ENCODE data around the gene SLC25A6. TPM values are rescaled to one million over a fixed set of nuclear protein-coding genes. Genes with fewer than 3 reads are reported as not detected.
"Not testable (repeated sequence)": the region's sequence is repeated elsewhere in the genome, so short reads cannot be mapped to it uniquely, and the experiment has no call there.

The SLC25A6 gene
- total RNA-seq, 1 donor = 699 TPM

DNA sequence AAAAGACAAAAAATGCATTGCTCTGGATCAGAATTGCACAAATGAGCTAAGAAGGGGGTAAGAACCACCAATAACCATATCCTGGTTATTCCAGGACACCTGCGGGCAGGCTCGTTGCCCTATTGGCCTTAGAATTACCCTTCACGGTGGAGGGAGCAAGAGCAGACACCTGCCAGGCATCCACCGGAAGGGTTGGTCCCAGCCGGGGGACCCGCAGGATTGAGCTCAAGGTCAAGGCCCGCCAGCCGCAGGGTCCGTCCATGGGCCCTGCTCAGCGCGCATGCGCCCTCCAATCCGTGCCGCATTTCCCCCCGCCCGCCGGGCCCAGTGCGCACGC lies 575 bp downstream of the SLC25A6 start:
- peak in 1 of 3 donors; percentile 88 for DNase-seq (ENCODE audit: low read depth in 2 of 3, low spot score in 2 of 3)

DNA sequence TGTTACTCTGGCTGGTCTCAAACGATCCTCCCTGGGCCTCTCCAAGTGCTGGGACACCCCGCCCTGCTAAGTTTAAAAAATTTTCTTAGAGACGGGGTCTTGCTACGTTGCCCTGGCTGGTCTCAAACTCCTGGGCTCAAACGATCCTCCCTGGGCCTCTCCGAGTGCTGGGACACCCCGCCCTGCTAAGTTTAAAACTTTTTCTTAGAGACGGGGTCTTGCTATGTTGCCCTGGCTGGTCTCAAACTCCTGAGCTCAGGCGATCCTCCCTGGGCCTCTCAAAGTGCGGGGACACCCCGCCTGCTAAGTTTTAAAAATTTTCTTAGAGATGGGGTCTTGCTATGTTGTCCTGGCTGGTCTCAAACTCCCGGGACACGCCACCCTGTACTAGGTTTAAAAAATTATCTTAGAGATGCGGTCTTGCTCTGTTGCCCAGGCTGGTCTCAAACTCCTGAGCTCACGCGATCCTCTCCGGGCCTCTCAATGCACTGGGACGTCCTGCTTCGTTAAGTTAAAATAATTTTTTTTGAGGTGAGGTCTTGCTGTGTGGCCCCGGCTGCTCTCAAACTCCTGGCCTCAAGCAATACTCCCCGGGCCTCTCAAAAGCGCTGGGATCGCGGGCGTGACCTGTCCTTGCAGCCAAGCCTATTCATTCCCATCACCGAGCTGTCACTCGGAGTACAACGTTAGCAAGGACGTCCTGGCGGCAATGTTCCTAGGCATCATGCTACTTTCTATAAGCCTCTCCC lies 1.1 kb downstream of the SLC25A6 start:
- DNase-seq (ENCODE audit: low read depth in 2 of 3, low spot score in 2 of 3) = no peak

DNA sequence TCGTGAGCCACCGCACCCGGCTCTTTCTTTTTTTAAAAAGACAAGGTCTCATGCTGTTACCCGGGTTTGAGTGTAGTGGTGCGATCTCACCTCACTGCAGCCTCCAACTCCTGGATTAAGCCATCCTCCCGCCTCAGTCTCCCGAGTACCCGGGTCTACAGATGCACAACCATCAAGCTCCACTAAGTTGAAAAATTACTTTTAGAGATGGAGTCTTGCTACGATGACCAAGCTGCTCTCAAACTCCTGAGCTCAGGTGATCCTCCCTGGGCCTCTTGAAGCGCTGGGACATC lies 2.0 kb downstream of the SLC25A6 start:
- no peak for DNase-seq (ENCODE audit: low read depth in 2 of 3, low spot score in 2 of 3)

DNA sequence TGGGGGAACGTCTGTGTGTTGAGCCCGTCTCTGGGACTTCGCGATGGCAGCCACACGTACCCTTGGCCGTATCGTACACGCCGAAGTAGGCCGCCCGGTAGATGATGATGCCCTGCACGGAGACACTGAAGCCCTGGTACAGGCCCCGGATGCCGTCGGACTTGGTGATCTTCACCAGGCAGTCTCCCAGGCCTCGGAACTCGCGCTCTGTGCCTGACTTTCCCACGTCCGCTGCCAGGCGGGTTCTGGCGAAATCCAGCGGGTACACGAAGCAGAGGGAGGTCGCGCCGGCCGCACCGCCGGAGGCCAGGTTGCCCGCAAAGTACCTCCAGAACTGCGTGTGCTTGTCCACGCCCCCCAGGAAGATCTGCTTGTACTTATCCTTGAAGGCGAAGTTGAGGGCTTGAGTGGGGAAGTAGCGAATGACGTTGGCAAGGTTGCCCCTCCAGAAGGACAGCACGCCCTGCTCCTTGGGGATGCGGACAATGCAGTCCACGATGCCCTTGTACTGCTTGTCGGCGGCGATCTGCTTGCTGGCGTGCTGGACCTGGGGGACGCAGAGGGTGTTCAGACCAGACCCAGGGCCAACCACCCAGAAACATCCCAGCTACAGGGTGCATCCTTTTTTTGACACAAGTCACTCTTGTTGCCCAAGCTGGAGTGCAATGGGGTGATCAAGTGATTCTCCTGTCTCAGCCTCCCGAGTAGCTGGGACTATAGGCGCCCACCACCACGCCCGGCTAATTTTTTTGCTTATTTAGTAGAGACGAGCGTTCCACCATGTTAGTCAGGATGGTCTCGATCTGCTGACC lies 2.5 kb downstream of the SLC25A6 start:
- no peak for DNase-seq (ENCODE audit: low read depth in 2 of 3, low spot score in 2 of 3)

DNA sequence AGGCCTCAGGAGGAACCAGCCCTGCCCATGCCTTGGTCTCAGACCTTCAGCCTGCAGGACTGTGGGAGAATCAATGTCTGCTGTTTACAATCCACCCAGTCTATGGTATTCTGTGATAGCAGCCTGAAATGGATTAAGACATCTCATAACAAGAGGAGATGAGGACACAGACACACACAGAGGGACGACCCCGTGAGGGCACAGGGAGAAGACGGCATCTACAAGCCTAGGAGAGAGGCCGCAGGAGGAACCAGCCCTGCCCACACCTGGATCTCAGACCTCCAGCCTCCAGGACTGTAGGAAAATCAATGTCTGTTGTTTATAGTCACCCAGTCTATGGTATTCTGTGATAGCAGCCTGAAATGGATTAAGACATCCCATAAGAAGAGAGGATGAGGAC lies 3.3 kb downstream of the SLC25A6 start:
- no peak for DNase-seq (ENCODE audit: low read depth in 2 of 3, low spot score in 2 of 3)

DNA sequence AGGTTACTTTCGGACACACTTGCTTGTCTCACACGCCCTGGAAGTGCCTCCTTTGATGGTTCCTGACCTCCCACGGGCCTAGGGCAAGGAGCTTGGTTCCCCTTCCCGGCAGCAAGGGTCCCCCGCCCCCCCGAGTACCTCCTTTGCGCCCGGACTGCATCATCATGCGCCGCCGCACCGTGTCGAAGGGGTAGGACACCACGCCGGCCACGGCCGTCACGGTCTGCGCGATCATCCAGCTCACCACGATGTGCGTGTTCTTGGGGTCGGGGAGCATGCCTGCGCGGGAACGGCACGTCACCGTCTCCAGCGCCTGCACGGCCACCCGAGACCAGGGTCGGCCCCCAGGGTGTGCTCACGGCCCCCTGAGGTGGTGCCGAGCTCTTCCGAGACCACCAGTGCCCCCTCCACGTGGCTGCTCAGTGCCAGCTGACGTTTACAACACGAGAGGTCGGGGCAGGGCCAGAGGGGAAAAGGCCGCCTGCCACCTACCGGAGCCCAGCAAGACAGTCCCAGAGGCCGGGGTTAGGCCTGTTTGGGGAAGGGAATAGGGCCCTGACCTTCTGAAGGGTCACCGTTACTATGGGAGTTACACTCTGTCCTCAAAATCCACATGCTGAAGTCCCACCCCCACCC lies 4.7 kb downstream of the SLC25A6 start:
- no peak for DNase-seq (ENCODE audit: low read depth in 2 of 3, low spot score in 2 of 3)

DNA sequence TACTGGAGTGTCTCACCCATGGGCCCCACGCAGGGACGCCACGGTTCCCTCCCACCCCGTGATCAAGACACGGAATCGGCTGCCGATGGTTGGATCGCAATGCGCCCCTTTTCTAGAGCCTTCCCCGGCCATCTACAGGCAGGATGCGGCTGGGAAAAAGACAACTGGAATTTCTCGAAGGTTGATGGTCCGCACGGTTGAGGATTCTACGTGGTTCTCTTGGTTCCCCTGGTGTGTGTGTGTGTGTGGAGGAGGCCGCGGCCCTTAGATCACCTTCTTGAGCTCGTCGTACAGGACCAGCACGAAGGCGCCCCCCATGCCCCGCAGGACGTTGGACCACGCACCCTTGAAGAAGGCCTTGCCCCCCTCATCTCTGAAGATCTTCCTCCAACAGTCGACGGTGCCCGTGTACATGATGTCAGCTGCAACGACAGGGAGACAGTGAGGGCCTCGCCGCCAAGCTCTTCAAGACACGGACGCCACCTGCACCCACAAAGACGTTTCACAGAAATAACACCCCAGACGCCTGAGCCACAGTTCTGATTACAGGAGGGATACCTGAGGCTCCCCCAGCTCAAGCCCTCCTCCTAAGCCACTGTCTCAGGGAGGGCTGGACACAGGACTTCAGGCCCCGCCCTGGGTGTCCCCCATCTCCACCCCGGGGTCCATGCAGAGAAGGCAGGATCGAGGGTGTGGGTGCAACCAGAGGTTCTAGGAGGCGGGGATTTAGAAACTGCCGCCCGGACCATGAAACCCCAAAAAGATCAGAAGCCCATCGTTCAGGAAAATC lies 5.4 kb downstream of the SLC25A6 start:
- no peak for DNase-seq (ENCODE audit: low read depth in 2 of 3, low spot score in 2 of 3)

DNA sequence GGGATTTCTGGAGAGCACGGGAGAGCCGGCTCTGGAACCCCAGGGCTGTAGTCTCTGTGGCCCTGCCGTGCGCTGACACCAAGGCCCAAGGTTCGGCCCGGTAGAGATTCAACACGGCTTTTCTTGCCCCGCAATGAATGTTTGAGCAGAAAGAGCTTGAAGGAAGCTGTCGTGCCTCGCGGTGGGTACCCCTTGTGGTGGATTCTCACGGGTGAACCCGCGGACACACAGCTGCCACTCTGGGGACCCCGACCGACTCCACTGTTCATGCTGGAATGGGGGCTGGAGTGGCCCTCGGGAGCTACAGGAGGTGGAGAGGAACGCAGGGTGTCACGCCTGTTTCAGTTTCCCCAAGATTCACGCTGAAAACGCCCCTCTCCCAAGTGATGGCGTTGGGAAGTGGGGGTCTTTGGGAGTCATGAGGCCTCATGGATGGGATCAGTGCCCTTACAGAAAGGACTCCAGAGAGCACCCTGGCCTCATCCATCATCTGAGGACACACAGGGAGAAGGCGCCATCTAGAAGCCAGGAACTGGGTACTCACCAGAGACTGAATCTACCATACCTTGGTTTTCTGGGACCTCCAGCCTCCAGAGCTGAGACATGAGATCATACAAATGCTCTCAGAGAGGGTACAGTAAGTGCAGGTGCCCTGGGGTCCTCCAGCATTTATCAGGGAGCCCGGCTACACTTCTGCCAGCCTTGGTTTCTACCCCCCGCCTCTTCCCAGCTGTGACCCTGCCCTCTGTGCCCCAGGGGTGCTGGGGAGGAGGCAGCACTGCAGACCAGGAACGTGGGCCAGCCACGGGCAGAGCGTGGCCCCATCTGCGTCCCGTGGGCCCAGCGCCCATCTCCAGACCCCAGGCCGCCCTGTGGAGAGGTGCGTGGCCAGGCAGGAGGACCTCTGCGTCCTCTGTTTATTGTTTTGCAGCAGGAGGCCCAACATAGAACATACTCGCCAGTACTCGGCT lies 6.4 kb downstream of the SLC25A6 start:
- DNase-seq (ENCODE audit: low read depth in 2 of 3, low spot score in 2 of 3) = no peak

DNA sequence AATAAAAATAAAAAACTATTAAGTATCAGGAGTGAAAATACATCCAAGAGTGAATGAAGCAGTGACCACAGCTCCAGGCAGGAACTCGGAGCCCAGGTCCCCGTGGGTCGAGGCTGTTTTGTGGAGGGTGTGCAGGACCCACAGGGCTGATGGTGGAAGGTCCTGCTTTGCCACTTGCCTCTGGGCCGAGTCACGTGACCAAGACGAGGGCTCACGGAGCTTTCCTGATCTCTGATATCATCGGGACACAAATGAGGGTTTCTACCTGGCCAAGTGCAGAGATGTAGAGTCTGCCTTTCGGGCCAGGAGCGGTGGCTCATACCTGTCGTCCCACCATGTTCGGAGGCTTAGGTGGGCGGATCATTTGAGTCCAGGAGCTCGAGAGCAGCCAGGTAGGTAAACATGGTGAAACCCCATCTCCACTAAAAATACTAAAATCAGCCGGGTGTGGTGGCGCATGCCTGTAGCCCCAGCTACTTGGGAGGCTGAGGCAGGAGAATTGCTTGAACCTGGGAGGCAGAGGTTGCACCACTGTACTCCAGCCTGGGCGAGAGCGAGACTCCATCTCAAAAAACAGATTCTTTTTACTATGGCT lies 7.2 kb downstream of the SLC25A6 start:
- no peak for DNase-seq (ENCODE audit: low read depth in 2 of 3, low spot score in 2 of 3)

DNA sequence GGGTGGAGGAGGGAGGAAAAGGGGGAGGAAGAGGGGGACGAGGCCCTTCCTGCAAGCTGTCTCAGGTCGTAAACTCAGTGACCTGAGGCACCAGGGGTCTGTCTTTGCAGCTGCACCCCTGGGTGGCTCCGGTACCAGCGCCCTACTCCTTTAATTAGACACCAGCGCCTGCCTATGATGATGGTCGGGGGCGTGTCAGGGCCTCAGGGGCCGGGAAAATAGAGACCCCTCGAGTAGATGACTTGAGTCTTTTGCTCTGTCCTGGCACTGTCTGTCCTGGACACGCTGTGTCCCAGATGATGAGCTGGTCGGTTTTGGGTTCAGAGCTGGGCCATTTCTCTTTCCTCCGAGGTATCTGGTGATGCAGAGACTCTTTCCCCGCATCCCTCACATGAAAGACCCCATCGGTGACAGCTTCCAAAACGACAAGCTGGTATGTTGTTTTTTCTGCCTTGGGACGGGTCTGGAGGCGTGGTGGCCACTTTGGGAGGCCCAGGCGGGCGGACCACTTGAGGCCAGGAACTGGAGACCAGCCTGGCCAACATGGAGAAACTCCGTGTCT lies 11.2 kb downstream of the SLC25A6 start:
- DNase-seq (ENCODE audit: low read depth in 2 of 3, low spot score in 2 of 3) = no peak

DNA sequence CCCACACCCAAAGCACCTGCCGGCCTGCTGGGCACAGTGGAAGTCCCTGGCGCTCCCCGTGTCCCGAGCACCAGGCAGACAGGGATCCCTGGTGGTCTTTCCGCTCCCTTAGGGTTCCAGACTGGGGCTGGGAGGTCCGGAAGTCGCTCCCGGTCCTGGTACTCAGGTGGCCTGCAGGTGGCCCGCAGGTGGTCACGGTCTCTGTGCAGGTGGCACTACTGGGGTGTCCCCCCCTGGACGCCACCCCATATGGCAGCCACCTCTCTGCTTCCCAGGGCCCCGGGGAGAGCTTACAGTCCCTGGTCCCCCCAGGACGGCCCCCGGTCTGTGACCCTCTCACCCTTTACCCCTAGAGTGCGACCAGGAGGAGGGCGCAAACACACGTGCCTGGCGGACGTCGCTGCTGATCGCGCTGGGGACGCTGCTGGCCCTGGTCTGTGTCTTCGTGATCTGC lies 13.6 kb downstream of the SLC25A6 start:
- no peak for DNase-seq (ENCODE audit: low read depth in 2 of 3, low spot score in 2 of 3)

DNA sequence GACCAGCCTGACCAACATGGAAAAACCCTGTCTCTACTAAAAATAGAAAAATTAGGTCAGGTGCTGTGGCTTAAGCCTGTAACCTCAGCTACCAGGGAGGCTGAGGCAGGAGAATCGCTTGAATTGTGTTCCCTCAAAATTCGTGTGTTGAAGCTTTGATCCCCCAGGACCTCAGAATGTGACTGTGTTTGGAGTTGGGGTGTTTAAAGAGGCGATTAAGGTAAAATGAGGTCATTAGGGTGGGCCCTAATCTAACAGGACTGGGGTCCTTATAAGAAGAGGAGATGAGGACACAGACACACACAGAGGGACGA lies 23.6 kb downstream of the SLC25A6 start:
- DNase-seq (ENCODE audit: low read depth in 2 of 3, low spot score in 2 of 3) = no peak

DNA sequence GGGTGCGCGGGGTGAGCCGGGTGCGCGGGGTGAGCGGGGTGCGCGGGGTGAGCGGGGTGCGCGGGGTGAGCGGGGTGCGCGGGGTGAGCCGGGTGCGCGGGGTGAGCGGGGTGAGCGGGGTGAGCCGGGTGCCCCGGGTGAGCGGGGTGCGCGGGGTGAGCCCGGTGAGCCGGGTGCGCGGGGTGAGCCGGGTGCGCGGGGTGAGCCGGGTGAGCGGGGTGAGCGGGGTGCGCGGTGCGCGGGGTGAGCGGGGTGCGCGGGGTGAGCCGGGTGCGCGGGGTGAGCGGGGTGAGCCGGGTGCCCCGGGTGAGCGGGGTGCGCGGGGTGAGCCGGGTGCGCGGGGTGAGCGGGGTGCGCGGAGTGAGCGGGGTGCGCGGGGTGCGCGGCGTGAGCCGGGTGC lies 25.6 kb downstream of the SLC25A6 start:
- DNase-seq (ENCODE audit: low read depth in 2 of 3, low spot score in 2 of 3) = not testable (repeated sequence)

DNA sequence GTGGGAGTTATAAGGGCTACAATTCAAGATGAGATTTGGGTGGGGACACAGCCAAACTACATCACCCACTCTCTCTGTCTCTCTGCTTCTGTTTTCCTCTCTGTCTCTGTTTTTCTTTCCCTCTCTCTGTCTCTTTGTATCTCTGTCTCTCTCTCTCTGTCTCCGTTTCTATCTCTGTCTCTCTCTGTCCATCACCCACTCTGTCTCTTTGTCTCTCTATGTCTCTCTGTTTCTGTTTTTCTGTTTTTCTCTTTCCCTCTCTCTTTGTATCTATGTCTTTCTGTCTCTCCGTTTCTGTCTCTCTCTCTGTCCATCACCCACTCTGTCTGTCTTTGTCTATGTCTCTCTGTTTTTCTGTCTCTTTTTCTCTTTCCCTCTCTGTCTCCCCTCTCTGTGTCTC lies 30.0 kb downstream of the SLC25A6 start:
- DNase-seq (ENCODE audit: low read depth in 2 of 3, low spot score in 2 of 3) = no peak

DNA sequence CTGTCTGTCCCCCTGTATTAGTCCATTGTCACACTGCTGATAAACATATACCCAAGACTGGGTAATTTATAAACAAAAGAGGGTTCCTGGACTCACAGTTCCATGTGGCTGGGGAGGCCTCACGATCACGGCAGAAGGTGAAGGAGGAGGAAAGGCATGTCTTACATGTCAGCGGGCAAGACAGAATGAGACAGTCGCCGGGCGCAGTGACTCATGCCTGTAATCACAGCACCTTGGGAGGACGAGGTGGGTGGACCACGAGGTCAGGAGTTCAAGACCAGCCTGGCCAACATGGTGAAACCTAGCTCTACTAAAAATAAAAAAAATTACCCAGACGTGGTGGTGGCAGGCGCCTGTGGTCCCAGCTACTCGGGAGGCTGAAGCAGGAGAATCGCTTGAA lies 30.6 kb downstream of the SLC25A6 start:
- DNase-seq (ENCODE audit: low read depth in 2 of 3, low spot score in 2 of 3) = no peak

DNA sequence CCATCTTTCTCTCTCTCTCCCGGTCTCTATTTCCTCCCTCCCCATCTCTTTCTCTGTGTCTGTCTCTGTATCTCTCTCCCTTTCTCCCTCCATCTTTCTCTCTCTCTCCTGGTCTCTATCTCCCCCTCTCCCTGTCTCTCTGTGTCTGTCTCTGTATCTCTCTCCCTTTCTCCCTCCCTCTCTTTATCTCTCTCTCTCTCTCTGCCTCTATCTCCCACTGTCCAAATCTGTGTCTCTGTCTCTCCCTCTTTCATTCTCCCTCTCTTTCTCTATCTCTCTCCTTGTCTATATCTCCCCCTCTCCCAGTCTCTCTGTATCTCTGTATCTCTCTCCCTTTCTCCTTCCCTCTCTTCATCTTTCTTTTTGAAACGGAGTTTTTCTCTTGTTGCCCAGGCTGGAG lies 31.7 kb downstream of the SLC25A6 start:
- no peak for DNase-seq (ENCODE audit: low read depth in 2 of 3, low spot score in 2 of 3)

DNA sequence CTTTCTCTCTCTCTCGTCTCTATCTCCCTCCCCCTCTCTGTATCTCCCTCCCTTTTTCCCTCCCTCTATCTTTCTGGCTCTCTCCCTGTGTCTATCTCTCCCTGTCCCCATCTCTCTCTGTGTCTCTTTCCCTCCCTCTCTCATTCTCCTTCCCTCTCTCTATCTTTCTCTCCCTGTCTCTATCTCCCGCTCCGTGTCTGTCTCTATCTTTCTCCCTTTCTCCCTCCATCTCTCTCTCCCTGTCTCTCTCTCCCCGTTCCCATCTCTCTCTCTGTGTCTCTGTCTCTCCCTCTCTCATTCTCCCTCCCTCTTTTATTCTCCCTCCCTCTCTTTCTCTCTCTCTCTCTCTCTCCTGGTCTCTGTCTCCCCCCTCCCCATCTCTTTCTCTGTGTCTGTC lies 32.4 kb downstream of the SLC25A6 start:
- DNase-seq (ENCODE audit: low read depth in 2 of 3, low spot score in 2 of 3) = no peak

DNA sequence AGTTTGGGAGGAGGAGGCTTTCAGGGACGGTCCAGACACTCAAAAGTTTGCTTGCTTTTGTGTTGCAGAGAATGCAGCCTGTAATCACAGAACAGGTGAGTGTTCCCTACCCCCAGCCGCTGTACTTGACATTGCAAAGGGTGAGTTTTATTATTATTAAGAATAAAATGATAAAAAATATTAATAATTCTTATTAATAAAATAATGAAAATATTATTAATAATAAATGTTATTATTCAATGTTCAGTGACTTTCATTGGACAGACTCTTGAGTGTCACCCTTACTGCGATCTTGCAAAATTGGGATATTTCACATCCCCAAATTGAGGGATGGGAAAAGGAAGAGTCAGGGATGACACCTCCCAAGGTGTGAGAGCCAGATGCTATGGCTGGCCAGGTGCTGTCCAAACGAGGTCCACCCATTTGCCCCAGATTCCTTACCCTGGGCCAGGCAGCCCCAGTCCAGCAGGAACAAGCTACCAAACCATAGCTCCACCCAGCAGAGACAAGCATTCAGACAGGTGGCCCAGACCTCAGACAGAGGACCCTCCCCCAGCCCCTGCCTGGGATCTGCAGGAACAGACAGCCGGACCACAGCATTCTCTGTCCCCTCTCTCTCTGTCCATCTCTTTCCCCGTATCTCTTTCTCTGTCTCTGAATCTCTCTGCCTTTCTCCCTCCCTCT lies 33.0 kb downstream of the SLC25A6 start:
- no peak for DNase-seq (ENCODE audit: low read depth in 2 of 3, low spot score in 2 of 3)

DNA sequence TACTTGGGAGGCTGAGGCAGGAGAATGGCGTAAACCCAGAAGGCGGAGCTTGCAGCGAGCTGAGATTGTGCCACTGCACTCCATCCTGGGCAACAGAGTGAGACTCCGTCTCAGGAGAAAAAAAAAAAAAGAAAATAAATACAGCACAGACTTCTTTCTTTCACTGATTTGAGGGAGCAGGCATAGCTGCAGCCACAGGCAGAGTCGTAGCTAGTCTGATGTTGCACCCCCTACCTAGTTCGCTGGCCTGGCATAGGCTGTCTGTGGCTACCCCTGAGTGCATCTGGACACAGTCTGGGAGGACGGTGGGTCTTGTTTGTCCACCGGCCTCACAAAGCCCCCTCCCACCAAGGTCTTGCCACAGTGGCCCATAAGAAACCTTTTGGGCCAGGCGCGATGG lies 33.9 kb downstream of the SLC25A6 start:
- no peak for DNase-seq (ENCODE audit: low read depth in 2 of 3, low spot score in 2 of 3)

All from hematopoietic multipotent progenitor cell (in vitro differentiated cells).